Heart right ventricle (tissue), 16 donors: Measurements from ENCODE around the gene CPEB4. TPM values are rescaled to one million over a fixed set of nuclear protein-coding genes. Genes with fewer than 3 reads are reported as not detected.

ENCODE experiments used
- ATAC-seq, 8 donors: fragments of 200-7000 bp; cut with Tn5 transposase; one replicate each; pipeline ENCODE4 v1.9.1; 2020; ENCODE audit warnings: mild to moderate bottlenecking in 8 of 8, moderate library complexity in 8 of 8, moderate number of reproducible peaks in 1 of 8
- DNase-seq, 2 donors: peaks; one replicate each; pipeline ENCODE4 v3.0.0-alpha.2; 2020
- H3K27ac ChIP-seq, 10 donors: fragments of 200-600 bp; sonication (generic) in 2 of 10; one replicate each; pipeline versions ENCODE4 v1.5.0 to v1.8.0; 2020 to 2022; ENCODE audit warnings: mild to moderate bottlenecking in 3 of 10
- H3K27me3 ChIP-seq, 7 donors: fragments of 200-600 bp; one replicate each; pipeline ENCODE4 v1.8.0; 2021 to 2022; ENCODE audit warnings: mild to moderate bottlenecking in 2 of 7
- H3K36me3 ChIP-seq, 9 donors: fragments of 200-600 bp; sonication (generic) in 1 of 9; one replicate each; pipeline versions ENCODE4 v1.5.0 to v1.8.0; 2020 to 2022; ENCODE audit warnings: mild to moderate bottlenecking in 2 of 9
- H3K4me1 ChIP-seq, 9 donors: fragments of 200-600 bp; sonication (generic) in 1 of 9; one replicate each; pipeline versions ENCODE4 v1.5.0 to v1.8.0; 2020 to 2022; ENCODE audit warnings: mild to moderate bottlenecking in 4 of 9
- H3K4me3 ChIP-seq, 10 donors: fragments of 200-600 bp; sonication (generic) in 2 of 10; one replicate each; pipeline versions ENCODE4 v1.5.0 to v1.8.0; 2020 to 2022; ENCODE audit warnings: mild to moderate bottlenecking in 7 of 10, moderate library complexity in 2 of 10
- H3K9me3 ChIP-seq, 11 donors: fragments of 200-600 bp in 10 of 11; sonication (generic) in 2 of 11; one replicate each; pipeline versions ENCODE4 v1.5.0 to v1.8.0; 2013 to 2022; ENCODE audit warnings: mild to moderate bottlenecking in 2 of 11, control low read depth in 1 of 11, moderate library complexity in 1 of 11
- CTCF ChIP-seq, 9 donors: fragments of 200-600 bp; sonication (generic) in 2 of 9; IDR thresholded peaks; one replicate each; pipeline versions ENCODE4 v1.5.0 to v1.8.0; 2021 to 2022; ENCODE audit warnings: antibody characterized with exemption in 9 of 9, mild to moderate bottlenecking in 5 of 9, moderate library complexity in 1 of 9
- WGBS, 2 donors: extraction: QIAGEN DNeasy Blood & Tissue Kit; methylation state at CpG; one replicate each; pipeline ENCODE4 v1.1.7; 2013; ENCODE audit warnings: inconsistent platforms in 1 of 2; 5-methylcytosine and 5-hydroxymethylcytosine counted together
- intact Hi-C, 10 donors: fragments of 100-400 bp; cut with DNase I; formaldehyde crosslinking; loops; one replicate each; pipeline versions ENCODE4 v1.11.1 to v1.14.2; 2022
- polyA plus RNA-seq, 2 donors: library from polyadenylated mRNA; stranded (reverse); fragments of 200-250 nt; gene quantifications; one replicate each; pipeline ENCODE4 v1.2.3, GENCODE V29; 2013
- total RNA-seq, 10 donors: library from RNA; stranded (reverse); fragmentation: NEBNext Ultra II Directional in 3 of 10; extraction: Animal tissue kit (Norgen Biotek cat#: 25700) in 3 of 10; gene quantifications; one replicate each; pipeline versions ENCODE4 v1.2.1 to v1.2.4, GENCODE V29; 2021 to 2023
- donor health status: Arrhythmogenic right ventricular cardiomyopathy.
- donor health status: ischemic (EF 13 %, LVEDD 7.1; RV severe dilation, severe dysfunction).
- donor health status: healthy with polysubstance abuse.
- donor health status: DM: no; HTN: yes; CAD: no.
- donor health status: DM: no; HTN: no; CAD: no.
- donor health status: ischemic (EF 25% LVEDD 6.9; RV normal size, moderate dysfunction).
- donor health status: ischemic (EF 25% LVEDD 5.7; RV mildly dilated, moderate dysfunction).
- donor health status: healthy.
- donor health status: DM: yes; HTN: yes; CAD: no.
- donor health status: Ischemic cardiomyopathy.
- donor health status: ischemic (EF 35%, LVEDD 5.7; RV mildly dilated, moderate dysfunction).
- donor health status: nonischemic (EF 11% LVEDD 7.7; RV severe dilation, severe dysfunction).
- donor health status: DM: yes; HTN: yes; CAD: no.
- donor health status: PGD.
- donor health status: ischemic (EF 29% LVEDD 5.4; RV normal size, mild dysfunction).
- donor health status: nonischemic (EF 23%, LVEDD 6.1; RV moderate dilation, normal function).

Gene CPEB4
- total and polyA plus RNA-seq, 12 donors = 29.4 to 279 (median 168) TPM

GRCh38 chr5:173875189-173875588 is 13.0 kb upstream of the CPEB4 start:
- Histone ChIP-seq H3K4me1 (peaks cover 0 to 36% (median 21%) of the 10 kb centered on the region in 9 donors), H3K9me3 (no peaks in the 10 kb centered on the region), H3K36me3 (no peaks in the 10 kb centered on the region), H3K27ac (no peak overlapping the region), H3K4me3 (no peak overlapping the region), H3K27me3 (no peaks in the 10 kb centered on the region)
- no peak for TF ChIP-seq CTCF (IDR thresholded peaks at IDR 0.05)
- intact Hi-C loops = loop anchor here in 3 of 10 donors (2.0 to 10.0 kb wide), 3 partner anchors 42 to 103 kb away; no protein-coding TSS in a partner anchor
- 84 to 85% methylated on average over 1 of the region's 1 CpG for WGBS, 2 donors
- no peak for DNase-seq
- no peak for ATAC-seq

GRCh38 chr5:173878224-173878967 is 9.8 kb upstream of the CPEB4 start:
- peak overlapping the region; percentile 19 to 84 (median 64) for H3K27ac ChIP-seq
- peaks cover 0 to 23% (median 16%) of the 10 kb centered on the region in 9 donors for H3K4me1 ChIP-seq
- no peaks in the 10 kb centered on the region for H3K36me3 ChIP-seq
- TF ChIP-seq CTCF (IDR thresholded peaks at IDR 0.05) = no peak
- peak in 7 of 8 donors; percentile 46 to 94 (median 88) for ATAC-seq
- intact Hi-C loops = loop anchor here in 2 of 10 donors (5.0 to 10.0 kb wide), 2 partner anchors 104 to 106 kb away; no protein-coding TSS in a partner anchor
- 24 to 31% methylated on average over 5 of the region's 5 CpGs for WGBS, 2 donors
- no peaks in the 10 kb centered on the region for H3K27me3 ChIP-seq
- no peak overlapping the region for H3K4me3 ChIP-seq
- peak; percentile 45 to 61 for DNase-seq
- H3K9me3 ChIP-seq = no peaks in the 10 kb centered on the region

GRCh38 chr5:173880306-173880985 is 7.7 kb upstream of the CPEB4 start:
- TF ChIP-seq CTCF (IDR thresholded peaks at IDR 0.05) = no peak
- no peak overlapping the region for H3K4me3 ChIP-seq
- peak overlapping the region in 1 of 10 donors; percentile 84 for H3K27ac ChIP-seq
- H3K27me3 ChIP-seq = no peaks in the 10 kb centered on the region
- peaks cover 0 to 32% (median 26%) of the 10 kb centered on the region in 9 donors for H3K4me1 ChIP-seq
- H3K9me3 ChIP-seq = no peaks in the 10 kb centered on the region
- ATAC-seq (no peak), DNase-seq (no peak)
- H3K36me3 ChIP-seq = no peaks in the 10 kb centered on the region
- 84 to 85% methylated on average over 5 of the region's 5 CpGs for WGBS, 2 donors
- intact Hi-C loops = loop anchor here in 4 of 10 donors (10.0 kb wide), 4 partner anchors 94 to 266 kb away; partner anchors contain the start of gene BOD1 (in 1 of the 4)

- H3K27me3 ChIP-seq = no peaks in the 10 kb centered on the region
- H3K9me3 ChIP-seq = no peaks in the 10 kb centered on the region
- no peaks in the 10 kb centered on the region for H3K36me3 ChIP-seq
- intact Hi-C loops = loop anchor here in 4 of 10 donors (10.0 kb wide), 4 partner anchors 93 to 267 kb away; partner anchors contain the start of gene BOD1 (in 1 of the 4)
- 94 to 97% methylated on average over 6 of the region's 6 CpGs for WGBS, 2 donors
- ATAC-seq (no peak), DNase-seq (no peak)
- TF ChIP-seq CTCF (IDR thresholded peaks at IDR 0.05) = no peak
- peaks cover 0 to 45% (median 28%) of the 10 kb centered on the region in 9 donors for H3K4me1 ChIP-seq
- H3K4me3 ChIP-seq = no peak overlapping the region
- no peak overlapping the region for H3K27ac ChIP-seq
Measured at GRCh38 chr5:173881811-173882575, 6.2 kb upstream of the CPEB4 start.
